Measurements from ENCODE around the gene ST6GALNAC5. TPM values are rescaled to one million over a fixed set of nuclear protein-coding genes. Genes with fewer than 3 reads are reported as not detected.

The ST6GALNAC5 gene
- total RNA-seq, 4 donors from 2014 or later, result 5.3 to 8.7 (median 8.2) TPM

GRCh38 chr1:77048615-77049005 is 181.3 kb downstream of the ST6GALNAC5 start:
- Histone ChIP-seq H3K4me3 (no peak overlapping the region), H3K27me3 (no peaks in the 10 kb centered on the region), H3K4me1 (no peaks in the 10 kb centered on the region), H3K27ac (replicated peaks in 1 of 4) (no peak overlapping the region), H3K9me3 (no peaks in the 10 kb centered on the region), H3K36me3 (no peaks in the 10 kb centered on the region)
- intact Hi-C loops (cut with DNase I), result no loop called here
- peak; percentile 7 for DNase-seq (ENCODE audit: extremely low spot score)
- TF ChIP-seq CTCF (IDR thresholded peaks at IDR 0.05), result no peak
- no peak for TF ChIP-seq POLR2A (IDR thresholded peaks at IDR 0.05; ENCODE audit: low read depth)
- TF ChIP-seq EP300 (IDR thresholded peaks at IDR 0.05), result no peak
- no peak for TF ChIP-seq POLR2AphosphoS5 (IDR thresholded peaks at IDR 0.05)
- 75% methylated on average over 1 of the region's 1 CpG for WGBS

- H3K4me1 ChIP-seq, result no peaks in the 10 kb centered on the region
- 57% methylated on average over 1 of the region's 1 CpG for WGBS
- no peaks in the 10 kb centered on the region for H3K9me3 ChIP-seq
- TF ChIP-seq POLR2AphosphoS5 (IDR thresholded peaks at IDR 0.05) (no peak), POLR2A (IDR thresholded peaks at IDR 0.05; ENCODE audit: low read depth) (no peak), EP300 (IDR thresholded peaks at IDR 0.05) (no peak), CTCF (IDR thresholded peaks at IDR 0.05) (no peak)
- intact Hi-C loops (cut with DNase I), result no loop called here
- H3K4me3 ChIP-seq, result no peak overlapping the region
- no peak overlapping the region for H3K27ac ChIP-seq (replicated peaks in 1 of 4)
- DNase-seq (ENCODE audit: extremely low spot score), result peak; percentile 60
- no peaks in the 10 kb centered on the region for H3K36me3 ChIP-seq
- H3K27me3 ChIP-seq, result no peaks in the 10 kb centered on the region
Observed at GRCh38 chr1:77051425-77051824, 184.1 kb downstream of the ST6GALNAC5 start.

GRCh38 chr1:77056525-77056924 is 189.2 kb downstream of the ST6GALNAC5 start:
- peak; percentile 80 for DNase-seq (ENCODE audit: extremely low spot score)
- Histone ChIP-seq H3K9me3 (no peaks in the 10 kb centered on the region), H3K27ac (replicated peaks in 1 of 4) (no peak overlapping the region), H3K4me3 (no peak overlapping the region), H3K4me1 (no peaks in the 10 kb centered on the region), H3K36me3 (no peaks in the 10 kb centered on the region), H3K27me3 (no peaks in the 10 kb centered on the region)
- 96% methylated on average over 7 of the region's 7 CpGs for WGBS
- no peak for TF ChIP-seq POLR2A (IDR thresholded peaks at IDR 0.05; ENCODE audit: low read depth)
- no peak for TF ChIP-seq EP300 (IDR thresholded peaks at IDR 0.05)
- no peak for TF ChIP-seq POLR2AphosphoS5 (IDR thresholded peaks at IDR 0.05)
- TF ChIP-seq CTCF (IDR thresholded peaks at IDR 0.05), result no peak
- intact Hi-C loops (cut with DNase I), result no loop called here

- no peak overlapping the region for H3K27ac ChIP-seq (replicated peaks in 1 of 4)
- intact Hi-C loops (cut with DNase I), result no loop called here
- TF ChIP-seq CTCF (IDR thresholded peaks at IDR 0.05) (no peak), POLR2A (IDR thresholded peaks at IDR 0.05; ENCODE audit: low read depth) (no peak), EP300 (IDR thresholded peaks at IDR 0.05) (no peak), POLR2AphosphoS5 (IDR thresholded peaks at IDR 0.05) (no peak)
Observed at GRCh38 chr1:77057994-77058585, 190.8 kb downstream of the ST6GALNAC5 start.

GRCh38 chr1:77060000-77060399 is 192.7 kb downstream of the ST6GALNAC5 start:
- TF ChIP-seq CTCF (IDR thresholded peaks at IDR 0.05) (no peak), POLR2A (IDR thresholded peaks at IDR 0.05; ENCODE audit: low read depth) (no peak), EP300 (IDR thresholded peaks at IDR 0.05) (no peak), POLR2AphosphoS5 (IDR thresholded peaks at IDR 0.05) (no peak)
- Histone ChIP-seq H3K27ac (replicated peaks in 1 of 4) (no peak overlapping the region), H3K36me3 (no peaks in the 10 kb centered on the region), H3K9me3 (no peaks in the 10 kb centered on the region), H3K4me3 (no peak overlapping the region), H3K27me3 (no peaks in the 10 kb centered on the region), H3K4me1 (no peaks in the 10 kb centered on the region)
- WGBS, result 66% methylated on average over 5 of the region's 5 CpGs
- intact Hi-C loops (cut with DNase I), result no loop called here
- DNase-seq (ENCODE audit: extremely low spot score), result peak; percentile 60

More at GRCh38 chr1:77057994-77058585, 190.8 kb downstream of the ST6GALNAC5 start:
- Histone ChIP-seq H3K27me3 (no peaks in the 10 kb centered on the region), H3K36me3 (no peaks in the 10 kb centered on the region), H3K9me3 (no peaks in the 10 kb centered on the region), H3K4me3 (no peak overlapping the region), H3K4me1 (no peaks in the 10 kb centered on the region)
- 81% methylated on average over 7 of the region's 7 CpGs for WGBS
- DNase-seq (ENCODE audit: extremely low spot score), result peak; percentile 64

Measured in esophagus muscularis mucosa (tissue), 4 donors.